Left ventricle myocardium superior (tissue), 1 donor: ENCODE data around the gene TTC9. TPM values are rescaled to one million over a fixed set of nuclear protein-coding genes. Genes with fewer than 3 reads are reported as not detected.
A peak's percentile ranks its signal among the peaks of the same experiment; 100 is the strongest.

ENCODE experiments used
- ATAC-seq: fragments of 200-7000 bp; cut with Tn5 transposase; one replicate; pipeline ENCODE4 v1.9.1; 2020; ENCODE audit warnings: mild to moderate bottlenecking, moderate library complexity
- DNase-seq: peaks from one replicate; pipeline ENCODE4 v3.0.0-alpha.2; 2020
- intact Hi-C: fragments of 100-400 bp; cut with micrococcal nuclease; formaldehyde crosslinking; loops from one replicate; pipeline ENCODE4 v1.11.0; 2022
- long read RNA-seq: library from polyadenylated mRNA; unstranded; transcript quantifications from one replicate; pipeline ENCODE4 v2.0.0, GENCODE V29; 2021
- total RNA-seq: library from RNA; stranded (reverse); fragmentation: NEBNext Ultra II Directional; extraction: Animal tissue kit (Norgen Biotek cat#: 25700); gene quantifications from one replicate; pipeline ENCODE4 v1.2.1, GENCODE V29; 2021
- donor health status: DM: no; HTN: yes; CAD: no; lungs with severe emphysema.

The TTC9 gene
- total RNA-seq: 0.67 TPM
- long read RNA-seq, full-length matches to known transcripts: 8 of 9 reads
- long read RNA-seq, partial matches to known transcripts: 0 of 9 reads
- long read RNA-seq, other reads (novel, unspliced or antisense): 1 of 9 reads

DNA sequence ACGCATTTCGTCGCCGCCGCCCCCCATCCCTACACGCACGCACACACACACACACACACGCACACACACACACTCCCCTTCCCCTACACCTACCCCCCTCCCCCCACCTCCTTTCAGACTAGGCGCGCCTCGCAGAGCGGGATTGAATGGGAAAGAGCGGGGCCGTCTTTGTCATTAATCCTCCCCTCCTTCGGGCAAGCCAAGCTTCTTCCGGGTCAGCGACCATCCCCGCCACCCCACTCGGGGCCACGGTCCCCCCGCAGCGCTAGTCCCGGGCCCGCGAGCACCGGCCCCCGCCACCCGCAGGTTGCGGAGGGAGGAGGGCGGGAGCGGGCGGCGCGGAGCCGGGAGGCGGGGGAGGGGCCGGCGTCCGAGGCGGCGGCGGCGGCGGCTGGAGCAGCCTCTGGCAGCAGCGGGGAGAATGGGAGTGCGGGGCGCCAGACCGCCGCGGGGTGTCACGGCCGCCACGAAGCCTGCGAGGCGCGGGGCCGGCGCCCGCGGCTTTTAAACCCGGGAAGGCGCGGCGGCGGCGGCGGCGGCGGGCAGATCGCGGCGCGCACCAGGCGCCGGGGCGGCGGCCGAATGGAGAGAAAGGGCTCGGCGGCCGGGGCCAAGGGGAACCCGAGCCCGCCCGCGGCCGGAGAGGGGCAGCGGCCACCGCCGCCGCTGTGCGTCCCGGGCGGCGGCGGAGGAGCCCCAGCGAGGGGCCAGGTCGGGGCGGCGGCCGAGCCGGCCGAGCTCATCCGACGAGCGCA is at the start of gene TTC9:
Gene TTC9, plus strand, starts transcription at position 369 of the 755 bp plus-strand sequence. Its CDS starts 214 bp downstream, at position 583.
- intact Hi-C loops: no loop called here
- ATAC-seq (peak; percentile 87), DNase-seq (peak; percentile 55)

DNA sequence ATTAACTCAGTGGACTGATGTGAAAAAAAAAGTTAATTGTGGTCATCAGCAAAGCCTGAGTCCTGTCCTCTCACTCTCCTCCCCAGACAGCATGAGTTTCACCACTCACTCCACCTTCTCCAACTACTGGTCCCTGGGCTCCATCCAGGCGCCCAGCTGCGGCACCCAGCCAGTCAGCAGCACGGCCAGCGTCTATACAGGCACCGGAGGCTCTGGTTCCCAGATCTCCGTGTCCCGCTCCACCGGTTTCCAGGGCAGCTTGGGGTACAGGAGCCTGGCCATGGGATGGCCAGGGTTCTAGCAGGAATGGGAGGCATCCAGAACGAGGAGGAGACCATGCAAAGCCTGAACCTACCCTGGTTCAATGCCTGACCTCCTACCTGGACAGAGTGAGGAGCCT is 47.3 kb upstream of the TTC9 start:
- no peak for ATAC-seq
- intact Hi-C loops: no loop called here
- no peak for DNase-seq

DNA sequence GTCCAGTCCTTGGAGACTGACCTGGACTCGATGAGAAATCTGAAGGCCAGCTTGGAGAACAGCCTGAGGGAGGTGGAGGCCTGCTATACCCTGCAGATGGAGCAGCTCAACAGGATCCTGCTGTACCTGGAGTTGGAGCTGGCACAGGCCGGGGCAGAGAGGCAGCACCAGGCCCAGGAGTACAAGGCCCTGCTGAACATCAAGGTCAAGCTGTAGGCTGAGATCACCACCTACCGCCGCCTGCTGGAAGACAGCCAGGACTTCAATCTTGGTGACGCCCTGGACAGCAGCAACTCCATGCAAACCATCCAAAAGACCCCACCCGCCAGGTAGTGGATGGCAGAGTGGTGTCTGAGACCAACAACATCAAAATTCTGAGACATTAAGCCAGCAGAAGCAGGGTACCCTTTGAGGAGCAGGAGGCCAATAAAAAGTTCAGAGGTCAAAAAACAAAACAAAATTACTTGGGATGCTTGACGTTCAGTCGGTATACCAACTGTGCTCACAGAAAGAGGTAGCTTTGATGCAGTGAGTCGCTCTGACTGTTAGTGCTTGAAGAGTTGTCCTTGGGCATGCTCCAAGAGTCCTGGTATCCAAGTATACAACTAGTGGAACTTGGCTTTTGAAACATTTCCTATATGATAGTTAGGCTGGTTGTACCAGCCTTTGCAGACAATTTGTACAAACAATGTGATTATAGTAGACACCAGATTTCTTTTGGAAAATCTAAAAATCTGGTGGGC is 46.1 kb upstream of the TTC9 start:
- ATAC-seq (peak; percentile 29), DNase-seq (peak; percentile 31)
- intact Hi-C loops: no loop called here

DNA sequence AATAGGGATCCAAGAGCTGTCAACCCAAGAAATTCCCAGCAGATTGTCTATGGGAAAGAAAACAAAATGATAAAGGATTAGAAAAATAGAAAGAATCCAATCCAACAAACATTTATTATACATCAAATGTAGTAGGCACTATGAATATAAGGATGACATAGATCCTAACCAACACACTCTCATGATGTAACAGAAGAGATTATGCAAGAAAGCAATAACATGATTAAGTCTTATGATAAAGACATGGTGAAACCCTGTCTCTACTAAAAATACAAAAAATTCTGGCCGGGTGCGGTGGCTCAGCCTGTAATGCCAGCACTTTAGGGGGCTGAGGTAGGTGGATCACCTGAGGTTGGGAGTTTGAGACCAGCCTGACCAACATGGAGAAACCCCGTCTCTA is 44.0 kb upstream of the TTC9 start:
- DNase-seq: no peak
- no peak for ATAC-seq
- intact Hi-C loops: no loop called here

DNA sequence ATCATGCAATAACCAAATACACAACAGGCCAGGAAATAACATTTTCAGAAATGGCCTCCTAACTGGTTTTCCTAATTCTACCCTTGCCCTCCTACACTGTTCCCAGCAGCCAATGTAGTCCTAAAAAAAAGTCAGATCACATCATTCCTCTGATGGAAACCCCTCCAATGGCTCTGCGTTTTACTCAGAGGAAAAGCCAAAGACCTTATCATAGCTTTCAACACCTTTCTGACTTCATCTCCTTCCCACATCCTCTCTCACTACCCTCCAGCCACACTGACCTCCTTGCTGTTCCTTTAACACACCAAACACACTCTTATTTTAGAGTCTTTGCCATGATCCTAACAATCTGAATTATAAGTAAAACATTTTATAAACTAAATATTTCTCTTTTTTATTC is 42.4 kb upstream of the TTC9 start:
- ATAC-seq: no peak
- DNase-seq: no peak
- intact Hi-C loops: no loop called here

DNA sequence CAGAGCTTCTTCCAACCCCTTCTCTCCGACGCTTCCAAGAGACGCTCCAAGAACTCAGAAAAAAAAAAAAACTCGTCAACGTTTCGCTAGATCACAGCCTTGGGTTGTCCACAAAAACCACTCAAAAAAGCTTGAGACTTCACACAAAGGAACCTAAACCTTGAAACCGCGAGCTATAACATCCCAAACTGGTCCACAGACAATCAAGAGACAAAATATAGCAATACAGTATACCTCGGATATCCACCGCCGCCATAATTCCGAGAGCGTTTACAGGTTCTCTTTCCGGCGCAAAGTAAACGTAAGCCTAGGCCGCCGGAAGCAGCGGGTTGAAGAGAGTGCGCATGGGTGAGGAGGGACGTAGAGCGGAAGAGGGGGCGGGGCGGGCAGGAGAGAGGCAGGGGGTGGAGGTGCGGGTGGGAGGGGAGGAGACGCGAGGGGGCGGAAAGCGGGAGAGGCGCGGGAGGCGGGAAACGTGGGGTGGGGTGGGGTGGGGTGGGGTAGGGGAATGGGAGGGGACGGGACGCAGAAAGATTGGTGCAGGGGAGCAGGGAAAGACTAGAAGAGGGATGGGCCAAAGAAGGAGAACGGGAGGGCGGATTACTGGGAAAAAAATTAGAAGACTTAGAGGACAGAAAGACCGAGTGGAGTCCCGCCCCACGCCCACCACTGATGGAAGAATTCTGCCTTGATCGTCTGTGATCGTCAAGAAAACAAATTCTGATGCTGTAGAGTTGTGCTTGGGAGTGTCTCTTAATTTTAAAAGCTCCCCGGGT is 41.1 kb upstream of the TTC9 start, which contains the start of gene MED6:
Gene MED6, minus strand, starts transcription at position 274 of the 776 bp plus-strand sequence. Its CDS starts 18 bp downstream, at position 256.
- intact Hi-C loops: no loop called here
- ATAC-seq (peak; percentile 100), DNase-seq (peak; percentile 95)

DNA sequence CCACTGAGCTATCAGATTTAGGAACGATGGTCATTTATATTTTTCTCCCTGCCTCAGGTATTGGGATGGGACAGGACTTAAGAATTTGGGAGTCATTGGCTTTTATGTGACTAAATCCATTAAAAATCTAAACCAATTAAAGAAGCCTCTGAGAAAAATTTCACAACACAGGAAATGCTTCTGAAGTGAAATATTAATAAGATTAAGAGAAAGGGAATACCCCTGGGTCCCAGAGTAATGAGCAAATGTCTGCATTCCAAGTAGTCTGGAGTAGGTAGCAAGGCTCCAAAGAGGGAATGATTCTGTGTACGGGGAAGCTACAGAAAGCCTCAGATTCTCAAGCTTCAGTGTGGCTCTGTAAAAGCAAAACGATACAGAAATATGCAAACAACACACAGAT is 40.6 kb upstream of the TTC9 start:
- ATAC-seq: peak; percentile 47
- intact Hi-C loops: no loop called here

DNA sequence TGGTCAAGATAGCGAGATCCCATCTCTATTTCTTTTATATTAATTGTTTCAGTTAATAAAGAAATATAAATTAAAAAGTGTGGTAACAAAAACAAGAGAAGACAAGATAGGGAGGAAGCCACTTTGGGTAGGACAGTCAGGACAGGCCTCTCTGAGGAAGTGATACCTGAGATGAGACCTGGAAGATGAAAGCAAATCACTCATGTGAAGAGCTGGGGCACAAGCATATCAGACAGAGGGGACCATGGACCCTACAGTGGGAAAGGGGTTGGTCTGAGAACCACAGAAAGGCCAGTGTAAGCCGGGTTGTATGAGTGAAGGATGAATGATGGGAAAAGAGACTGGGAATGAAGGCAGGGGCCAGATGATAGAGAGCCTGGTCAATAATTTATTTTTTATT is 39.5 kb upstream of the TTC9 start:
- DNase-seq (no peak), ATAC-seq (no peak)
- intact Hi-C loops: no loop called here

More for the DNA sequence above, 40.6 kb upstream of the TTC9 start:
- DNase-seq: no peak

DNA sequence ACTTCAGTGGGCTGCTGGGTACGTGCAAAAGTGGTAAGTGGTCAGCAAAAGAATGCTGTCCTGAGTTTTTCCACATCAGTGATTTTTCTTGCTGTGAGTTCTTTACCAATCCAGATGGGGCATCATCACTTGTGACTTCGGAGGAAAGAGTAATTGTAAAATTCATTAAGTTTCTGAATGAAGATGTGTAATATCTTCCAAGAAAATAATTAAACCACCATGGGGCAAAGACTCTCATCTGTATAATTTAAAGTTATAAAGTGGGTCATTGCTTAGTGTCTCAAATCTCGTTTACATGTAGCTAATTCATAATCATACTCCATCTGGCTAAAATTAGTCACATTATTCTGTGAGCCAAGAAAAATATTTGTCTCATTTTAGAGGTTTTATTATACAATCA is 30.5 kb upstream of the TTC9 start:
- intact Hi-C loops: no loop called here
- DNase-seq (no peak), ATAC-seq (no peak)

DNA sequence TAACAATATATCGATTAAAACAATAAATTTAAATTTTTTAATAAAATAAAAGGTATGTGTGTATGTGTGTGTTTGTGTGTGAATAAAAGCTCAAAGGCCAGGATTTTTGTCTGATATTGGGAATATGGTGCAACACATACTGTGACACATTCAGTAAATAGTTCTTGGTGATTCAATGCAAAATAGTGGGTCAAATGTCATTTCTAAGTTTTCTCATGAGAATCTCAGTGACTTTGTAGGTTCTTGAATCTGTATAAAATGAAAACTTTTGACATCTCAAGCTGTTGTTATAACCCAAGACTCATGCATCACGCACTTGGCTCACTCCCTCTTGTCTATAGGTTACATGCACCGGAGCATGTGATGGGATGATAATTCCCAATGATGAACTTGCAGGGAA is 25.1 kb upstream of the TTC9 start:
- ATAC-seq (no peak), DNase-seq (no peak)
- intact Hi-C loops: no loop called here

DNA sequence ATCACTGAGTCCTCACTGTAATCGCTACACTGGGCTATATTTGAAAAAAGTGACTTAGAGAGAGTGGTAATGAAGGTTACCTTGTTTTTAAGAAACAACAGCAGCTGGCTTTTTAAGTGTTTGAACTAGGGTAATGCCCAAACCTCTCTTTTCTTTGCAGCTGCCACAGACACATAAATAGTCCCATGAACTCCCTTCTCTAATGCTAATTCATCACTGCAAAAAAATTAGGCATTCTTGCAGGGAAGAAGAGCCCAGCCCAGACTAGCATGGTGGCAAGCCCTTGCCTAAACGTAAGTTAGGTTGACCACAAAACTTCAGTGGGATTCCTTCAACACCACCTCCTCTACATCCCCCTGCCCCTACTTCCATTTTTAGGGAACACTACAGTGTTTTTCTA is 23.4 kb upstream of the TTC9 start:
- DNase-seq: no peak
- peak; percentile 48 for ATAC-seq
- intact Hi-C loops: no loop called here

DNA sequence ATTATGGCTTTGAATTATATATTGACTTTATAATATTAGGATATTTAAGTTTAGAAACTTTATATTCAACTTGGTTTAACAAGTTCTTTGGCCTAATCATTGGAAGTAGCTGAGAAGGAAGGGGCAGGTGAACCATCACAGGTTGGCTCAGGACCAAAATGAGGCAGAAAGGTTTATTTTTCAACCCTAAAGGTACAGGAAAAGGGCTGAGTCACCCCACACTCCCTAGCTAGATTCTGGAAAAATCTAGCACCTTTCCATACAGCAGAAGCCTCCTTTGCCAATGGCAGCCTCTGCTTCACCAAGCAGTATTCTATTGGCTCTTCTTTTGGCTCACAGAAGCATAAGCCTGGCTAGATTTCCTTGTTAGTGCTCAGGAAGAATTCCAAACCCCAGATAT is 22.0 kb upstream of the TTC9 start:
- intact Hi-C loops: loop anchor here (5.0 kb wide), 1 partner anchor 93 kb away; no protein-coding TSS in a partner anchor
- no peak for DNase-seq
- no peak for ATAC-seq

DNA sequence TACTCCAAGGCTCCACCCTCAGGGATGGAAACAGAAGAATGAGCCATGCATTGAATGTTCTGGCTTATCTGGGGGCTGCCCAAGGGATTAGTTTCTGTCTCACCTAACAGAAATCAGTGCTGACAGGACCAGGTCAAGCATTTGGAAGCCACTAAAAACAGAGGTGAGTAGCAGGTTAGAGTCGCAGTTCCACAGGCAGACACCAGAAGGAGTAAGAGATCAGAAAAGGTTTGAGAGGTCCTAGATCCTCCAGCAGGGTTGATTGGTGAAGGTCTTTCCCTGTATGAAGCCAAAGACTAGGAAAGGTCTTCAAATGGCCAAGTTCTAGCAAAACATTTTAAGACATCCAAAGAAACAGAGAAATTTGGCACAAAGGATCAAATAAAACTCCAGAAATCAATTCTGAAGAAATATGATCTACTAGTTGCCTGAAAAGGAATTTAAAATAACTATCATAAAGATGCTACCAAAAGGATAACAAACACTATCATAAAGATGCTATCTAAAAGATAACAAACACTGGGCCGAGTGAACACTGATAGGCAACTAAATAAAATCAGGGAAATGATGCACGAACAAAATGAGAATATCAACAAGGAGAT is 19.5 kb upstream of the TTC9 start:
- peak; percentile 66 for ATAC-seq

DNA sequence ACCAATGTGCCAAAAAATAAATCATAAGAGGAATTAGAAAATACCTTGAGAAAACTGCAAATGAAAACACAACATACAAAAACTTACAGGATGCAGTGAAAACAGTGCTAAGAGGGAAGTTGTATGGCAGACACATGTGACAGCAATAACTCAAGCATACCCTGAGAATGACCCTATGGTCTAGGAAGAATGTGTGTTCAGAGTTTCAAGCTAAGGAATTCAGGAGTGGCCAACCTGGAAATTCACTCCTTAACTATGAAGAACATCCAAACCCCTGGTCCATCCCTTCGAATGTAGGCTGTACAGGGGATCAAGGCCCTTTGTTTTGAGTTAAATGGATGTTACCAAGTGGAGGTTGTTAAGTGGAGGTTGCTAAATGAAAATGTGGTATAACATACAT is 16.7 kb upstream of the TTC9 start:
- no peak for DNase-seq
- ATAC-seq: no peak

More for the DNA sequence above, 19.5 kb upstream of the TTC9 start:
- DNase-seq: no peak
- intact Hi-C loops: loop anchor here (5.0 kb wide), 1 partner anchor 90 kb away; no protein-coding TSS in a partner anchor

DNA sequence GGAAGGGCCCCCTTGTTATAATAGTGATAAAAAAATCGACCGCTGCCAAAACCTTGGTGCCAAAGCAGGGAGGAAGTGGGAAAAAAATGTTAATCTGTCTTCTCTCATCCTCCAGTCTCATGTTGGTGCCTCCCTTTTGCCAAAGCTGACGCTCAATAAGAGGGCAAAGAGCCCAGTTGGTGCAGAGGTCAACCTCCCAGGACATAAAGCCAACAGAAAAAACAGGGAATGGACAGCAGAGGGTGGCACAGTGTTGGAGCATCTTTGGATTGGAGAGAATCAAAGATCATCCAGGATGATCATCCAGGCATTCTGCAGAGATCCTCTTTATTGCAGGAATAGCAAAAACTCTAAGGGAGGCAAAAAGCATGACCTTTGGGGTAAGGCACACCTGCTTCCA is 9.8 kb upstream of the TTC9 start:
- intact Hi-C loops: no loop called here
- ATAC-seq (no peak), DNase-seq (no peak)

More for the DNA sequence above, 16.7 kb upstream of the TTC9 start:
- intact Hi-C loops: loop anchor here (5.0 kb wide), 1 partner anchor 87 kb away; no protein-coding TSS in a partner anchor

DNA sequence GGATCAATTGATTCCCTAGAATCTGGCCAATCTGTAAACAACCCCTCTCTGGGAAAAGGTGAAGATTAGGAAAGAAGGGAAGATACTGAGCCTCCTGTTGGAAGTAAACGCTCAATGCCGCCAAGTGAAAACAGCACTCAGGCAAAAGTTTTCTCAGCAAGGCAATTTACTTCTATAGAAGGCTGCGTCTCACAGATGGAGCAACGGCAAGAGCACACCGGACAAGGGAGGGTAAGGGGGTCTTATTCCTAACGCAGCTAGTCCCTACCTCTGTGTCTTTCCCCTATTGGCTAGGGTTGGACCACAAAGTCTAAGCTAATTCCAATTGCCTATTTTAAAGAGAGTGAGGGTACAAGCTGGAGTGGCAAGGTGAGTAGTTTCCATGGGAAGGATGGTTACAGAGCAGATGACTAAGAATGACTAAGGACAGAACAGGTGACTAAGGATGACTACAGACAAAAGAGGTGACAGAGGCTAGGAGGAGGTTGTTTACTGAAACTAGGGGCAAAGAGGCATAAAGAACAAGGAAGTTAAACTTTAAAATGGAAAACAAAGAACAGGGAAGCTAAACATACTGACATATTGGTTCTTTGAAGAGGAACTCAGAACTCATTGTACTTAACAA is 5.6 kb upstream of the TTC9 start:
- intact Hi-C loops: no loop called here
- DNase-seq (no peak), ATAC-seq (no peak)

DNA sequence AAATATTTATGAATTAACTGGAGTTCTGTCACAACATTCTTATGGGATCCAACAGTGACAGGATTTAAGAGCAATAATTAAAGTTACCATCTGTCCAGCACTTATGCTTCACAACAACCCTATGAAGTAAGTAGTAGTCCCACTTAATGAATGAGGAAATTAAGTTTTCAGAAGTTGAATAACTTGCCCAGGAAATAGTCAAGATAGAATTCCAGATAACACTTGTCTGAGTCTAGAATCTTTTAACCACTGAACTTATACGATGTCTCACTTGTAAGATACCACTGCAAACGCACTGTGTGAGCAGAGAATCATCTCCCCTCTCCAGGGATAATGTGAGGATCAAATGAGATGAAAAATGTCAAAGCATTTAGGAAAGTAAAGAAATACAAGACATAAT is 3.3 kb upstream of the TTC9 start:
- intact Hi-C loops: no loop called here
- ATAC-seq: no peak
- no peak for DNase-seq

DNA sequence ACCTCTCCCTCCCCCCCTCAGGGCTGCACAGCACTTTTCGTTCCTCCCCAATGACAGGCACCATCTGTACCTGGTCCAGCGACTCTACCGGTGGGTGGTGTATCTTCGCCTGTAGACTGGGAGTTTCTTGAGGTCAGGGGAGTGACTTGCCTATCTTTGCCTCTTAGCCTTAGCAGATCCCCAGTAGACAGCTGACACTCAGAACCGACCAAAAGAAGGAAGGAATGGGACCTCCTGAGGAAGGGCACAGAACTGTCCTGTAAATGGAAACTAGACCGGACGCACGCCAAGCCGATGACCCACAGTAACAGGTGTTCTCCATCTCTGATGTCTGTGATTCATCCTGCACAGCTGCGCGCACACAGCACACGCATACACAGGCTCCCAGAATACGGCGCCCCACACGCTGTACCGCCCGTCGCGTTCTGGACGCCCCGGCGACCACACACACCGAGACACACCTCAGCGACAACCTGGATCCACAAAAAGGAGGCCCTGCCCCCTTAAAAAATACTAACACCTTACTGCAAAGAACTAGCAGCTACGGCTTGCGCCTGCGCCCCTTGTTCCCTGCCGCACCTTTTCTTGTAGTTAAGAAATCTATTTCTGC is 673 bp upstream of the TTC9 start:
- ATAC-seq: peak; percentile 76
- no peak for DNase-seq
- intact Hi-C loops: no loop called here
